EL (cell line): Measurements from ENCODE around the gene CRELD2.

Source experiments
- DNase-seq: peaks from one replicate; pipeline ENCODE4 v3.0.0-alpha.2; 2016

The CRELD2 gene

GRCh38 chr22:49933236-49934159 is 15.1 kb downstream of the CRELD2 start:
- DNase-seq, result no peak

GRCh38 chr22:49934160-49934890 is 15.9 kb downstream of the CRELD2 start:
- peak; percentile 26 for DNase-seq

- DNase-seq, result peak; percentile 64
Observed at GRCh38 chr22:49934891-49935557, 16.6 kb downstream of the CRELD2 start.

- no peak for DNase-seq
Observed at GRCh38 chr22:49935561-49935960, 17.1 kb downstream of the CRELD2 start.

GRCh38 chr22:49936018-49936972 is 17.9 kb downstream of the CRELD2 start:
- DNase-seq, result peak; percentile 90

GRCh38 chr22:49936973-49937757 is 18.7 kb downstream of the CRELD2 start:
- DNase-seq, result no peak

GRCh38 chr22:49937758-49938564 is 19.5 kb downstream of the CRELD2 start:
- DNase-seq, result no peak

GRCh38 chr22:49938565-49939136 is 20.2 kb downstream of the CRELD2 start:
- no peak for DNase-seq

- DNase-seq, result no peak
Observed at GRCh38 chr22:49941507-49942316, 23.3 kb downstream of the CRELD2 start.

GRCh38 chr22:49942565-49943404 is 24.4 kb downstream of the CRELD2 start:
- DNase-seq, result no peak

GRCh38 chr22:49943405-49943765 is 25.0 kb downstream of the CRELD2 start:
- DNase-seq, result no peak

- no peak for DNase-seq
Observed at GRCh38 chr22:49943771-49944398, 25.5 kb downstream of the CRELD2 start.

GRCh38 chr22:49944399-49944891 is 26.0 kb downstream of the CRELD2 start:
- DNase-seq, result no peak

- DNase-seq, result peak; percentile 31
Observed at GRCh38 chr22:49945042-49945794, 26.8 kb downstream of the CRELD2 start.

- no peak for DNase-seq
Observed at GRCh38 chr22:49946612-49947295, 28.3 kb downstream of the CRELD2 start.

GRCh38 chr22:49947296-49947622 is 28.8 kb downstream of the CRELD2 start:
- DNase-seq, result no peak
